ENCODE results near the gene GALNT16.

GRCh38 chr14:69261761-69262331 is 1.9 kb downstream of the GALNT16 start:
- TF ChIP-seq CTCF (conservative IDR thresholded peaks at IDR 0.05; ENCODE audit: low read length) (no peak), EZH2phosphoT487 (IDR thresholded peaks at IDR 0.05; ENCODE audit: borderline replicate concordance, low read depth, low read length) (no peak)

Measured in OCI-LY7 (cell line).